Hematopoietic multipotent progenitor cell treated with erythropoietin and hydrocortisone succinate and interleukin-3 and kit ligand, for 15 days (in vitro differentiated cells): Measurements from ENCODE around the gene SUCO.
"Not testable (repeated sequence)": the region's sequence is repeated elsewhere in the genome, so short reads cannot be mapped to it uniquely, and the experiment has no call there.

Experiments
- DNase-seq: peaks from one replicate; pipeline ENCODE4 v3.0.0-alpha.2; 2015; ENCODE audit warnings: low spot score

Gene SUCO

GRCh38 chr1:172609528-172609927 lies 76.6 kb downstream of the SUCO start:
- no peak for DNase-seq

GRCh38 chr1:172612478-172612877 lies 79.5 kb downstream of the SUCO start:
- no peak for DNase-seq

- DNase-seq: no peak
Measured at GRCh38 chr1:172613294-172613693, 80.3 kb downstream of the SUCO start.

- DNase-seq: no peak
Measured at GRCh38 chr1:172616195-172616594, 83.2 kb downstream of the SUCO start.

- no peak for DNase-seq
Measured at GRCh38 chr1:172616636-172617035, 83.7 kb downstream of the SUCO start.

- not testable (repeated sequence) for DNase-seq
Measured at GRCh38 chr1:172620603-172621002, 87.7 kb downstream of the SUCO start.

GRCh38 chr1:172622541-172622940 lies 89.6 kb downstream of the SUCO start:
- no peak for DNase-seq

GRCh38 chr1:172623748-172624147 lies 90.8 kb downstream of the SUCO start:
- DNase-seq: no peak

- no peak for DNase-seq
Measured at GRCh38 chr1:172626845-172627244, 93.9 kb downstream of the SUCO start.

- no peak for DNase-seq
Measured at GRCh38 chr1:172627702-172628101, 94.8 kb downstream of the SUCO start.

GRCh38 chr1:172628401-172628800 lies 95.5 kb downstream of the SUCO start:
- no peak for DNase-seq

- DNase-seq: no peak
Measured at GRCh38 chr1:172629170-172629569, 96.2 kb downstream of the SUCO start.

- no peak for DNase-seq
Measured at GRCh38 chr1:172629638-172630037, 96.7 kb downstream of the SUCO start.

GRCh38 chr1:172630056-172630818 lies 97.3 kb downstream of the SUCO start:
- no peak for DNase-seq

- no peak for DNase-seq
Measured at GRCh38 chr1:172630868-172631267, 97.9 kb downstream of the SUCO start.

GRCh38 chr1:172637522-172637921 lies 104.6 kb downstream of the SUCO start:
- DNase-seq: no peak

GRCh38 chr1:172638249-172638648 lies 105.3 kb downstream of the SUCO start:
- no peak for DNase-seq

- DNase-seq: no peak
Measured at GRCh38 chr1:172638885-172639831, 106.2 kb downstream of the SUCO start.

- DNase-seq: no peak
Measured at GRCh38 chr1:172640111-172640510, 107.2 kb downstream of the SUCO start.

- DNase-seq: no peak
Measured at GRCh38 chr1:172641492-172641891, 108.5 kb downstream of the SUCO start.

GRCh38 chr1:172642970-172643369 lies 110.0 kb downstream of the SUCO start:
- DNase-seq: no peak

GRCh38 chr1:172646653-172647052 lies 113.7 kb downstream of the SUCO start:
- DNase-seq: no peak

- no peak for DNase-seq
Measured at GRCh38 chr1:172647110-172647564, 114.2 kb downstream of the SUCO start.
